ENCODE data around the gene PLEKHG1.

- TF ChIP-seq, protein P1, sequence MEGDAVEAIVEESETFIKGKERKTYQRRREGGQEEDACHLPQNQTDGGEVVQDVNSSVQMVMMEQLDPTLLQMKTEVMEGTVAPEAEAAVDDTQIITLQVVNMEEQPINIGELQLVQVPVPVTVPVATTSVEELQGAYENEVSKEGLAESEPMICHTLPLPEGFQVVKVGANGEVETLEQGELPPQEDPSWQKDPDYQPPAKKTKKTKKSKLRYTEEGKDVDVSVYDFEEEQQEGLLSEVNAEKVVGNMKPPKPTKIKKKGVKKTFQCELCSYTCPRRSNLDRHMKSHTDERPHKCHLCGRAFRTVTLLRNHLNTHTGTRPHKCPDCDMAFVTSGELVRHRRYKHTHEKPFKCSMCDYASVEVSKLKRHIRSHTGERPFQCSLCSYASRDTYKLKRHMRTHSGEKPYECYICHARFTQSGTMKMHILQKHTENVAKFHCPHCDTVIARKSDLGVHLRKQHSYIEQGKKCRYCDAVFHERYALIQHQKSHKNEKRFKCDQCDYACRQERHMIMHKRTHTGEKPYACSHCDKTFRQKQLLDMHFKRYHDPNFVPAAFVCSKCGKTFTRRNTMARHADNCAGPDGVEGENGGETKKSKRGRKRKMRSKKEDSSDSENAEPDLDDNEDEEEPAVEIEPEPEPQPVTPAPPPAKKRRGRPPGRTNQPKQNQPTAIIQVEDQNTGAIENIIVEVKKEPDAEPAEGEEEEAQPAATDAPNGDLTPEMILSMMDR (IDR thresholded peaks at IDR 0.05), result no peak
- TF ChIP-seq POLR2AphosphoS5 (IDR thresholded peaks at IDR 0.05), result no peak
- TF ChIP-seq POLR2A (IDR thresholded peaks at IDR 0.05), result no peak
Observed at GRCh38 chr6:150598858-150599198, 857 bp upstream of the PLEKHG1 start.

Measured in sigmoid colon (tissue), 4 donors.